Psoas muscle (tissue), 8 donors: ENCODE measurements around the gene NINJ1. TPM values are rescaled to one million over a fixed set of nuclear protein-coding genes. Genes with fewer than 3 reads are reported as not detected.
A peak's percentile ranks its signal among the peaks of the same experiment; 100 is the strongest.

Experiments
- ATAC-seq, 4 donors: fragments of 200-7000 bp; cut with Tn5 transposase; one replicate each; pipeline ENCODE4 v1.9.1; 2020; ENCODE audit warnings: moderate library complexity in 3 of 4, mild to moderate bottlenecking in 2 of 4
- DNase-seq, 2 donors: peaks; one replicate each; pipeline ENCODE4 v3.0.0-alpha.2; 2020
- H3K27ac ChIP-seq: fragments of 200-600 bp; one replicate; pipeline ENCODE4 v1.8.0; 2022
- H3K27me3 ChIP-seq, 3 donors: fragments of 200-600 bp in 1 of 3; one replicate each; pipeline versions ENCODE4 v1.6.1 to v1.8.0; 2013 to 2022; ENCODE audit warnings: low read length in 2 of 3, mild to moderate bottlenecking in 2 of 3, moderate library complexity in 1 of 3; ENCODE audit not compliant: insufficient read depth in 3 of 3
- H3K36me3 ChIP-seq, 2 donors: fragments of 200-600 bp in 1 of 2; one replicate each; pipeline versions ENCODE4 v1.6.1 to v1.8.0; 2013 to 2022; ENCODE audit warnings: low read depth in 1 of 2, mild to moderate bottlenecking in 1 of 2, moderate library complexity in 1 of 2; ENCODE audit not compliant: insufficient read depth in 1 of 2
- H3K4me1 ChIP-seq: fragments of 200-600 bp; one replicate; pipeline ENCODE4 v1.8.0; 2022
- H3K4me3 ChIP-seq: fragments of 200-600 bp; one replicate; pipeline ENCODE4 v1.8.0; 2022; ENCODE audit warnings: mild to moderate bottlenecking
- H3K9me3 ChIP-seq: fragments of 200-600 bp; one replicate; pipeline ENCODE4 v1.8.0; 2022
- WGBS, 3 donors: extraction: QIAGEN DNeasy Blood & Tissue Kit; methylation state at CpG; one replicate each; pipeline versions ENCODE4 v1.1.6 to v1.1.7; 2013; 5-methylcytosine and 5-hydroxymethylcytosine counted together
- intact Hi-C, 2 donors: fragments of 100-400 bp; cut with DNase I; formaldehyde crosslinking; loops; one replicate each; pipeline versions ENCODE4 v1.11.0 to v1.14.2; 2022
- polyA plus RNA-seq, 3 donors: library from polyadenylated mRNA; stranded (reverse); fragments of 200-250 nt; gene quantifications; one replicate each; pipeline ENCODE4 v1.2.3, GENCODE V29; 2013
- total RNA-seq, 4 donors: library from RNA; stranded (reverse); fragmentation: NEBNext Ultra II Directional in 2 of 4; extraction: Animal tissue kit (Norgen Biotek cat#: 25700) in 2 of 4; gene quantifications; one replicate each; pipeline versions ENCODE4 v1.2.1 to v1.2.4, GENCODE V29; 2021 to 2023
- TF ChIP-seq, protein P1 (sequence below): fragments of 200-600 bp; IDR thresholded peaks from one replicate; pipeline ENCODE4 v1.8.0; 2022; ENCODE audit warnings: antibody characterized with exemption
- donor health status: healthy with polysubstance abuse.
- donor health status: DM: no; HTN: no; CAD: no; lungs with moderate emphysema.
- donor health status: Bipolar disorder and iron deficiency.
- donor health status: healthy.
- donor health status: DM: yes; HTN: yes; CAD: no.
- donor health status: DM: no; HTN: no; CAD: no.
- donor health status: DM: no; HTN: no; CAD: no.
- donor health status: DM: yes; HTN: yes; CAD: no.

The NINJ1 gene
- total and polyA plus RNA-seq, 7 donors = 17.8 to 40.1 (median 21.3) TPM

DNA sequence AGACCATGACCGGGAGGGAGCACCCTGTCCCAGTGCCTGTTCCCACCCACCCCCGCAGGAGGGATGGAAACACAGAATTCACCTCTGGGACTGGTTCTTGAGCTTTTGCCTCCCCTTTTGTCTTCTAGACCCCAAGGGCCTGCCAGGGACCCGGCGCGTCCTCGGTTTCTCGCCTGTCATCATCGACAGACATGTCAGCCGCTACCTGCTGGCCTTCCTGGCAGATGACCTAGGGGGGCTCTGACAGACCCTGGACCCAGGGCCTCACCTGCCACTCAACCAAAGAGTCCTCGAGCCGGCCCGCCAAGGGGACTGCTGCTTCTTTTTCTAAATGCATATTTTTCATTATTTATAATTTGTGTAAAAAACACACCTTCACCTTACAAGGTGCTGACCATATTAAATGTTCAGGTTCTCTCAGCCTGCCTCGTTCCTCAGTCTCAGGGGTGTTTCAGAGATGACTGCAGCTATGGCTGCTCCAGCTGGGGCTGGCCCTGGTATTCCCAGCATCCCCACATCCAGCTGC lies 21.1 kb downstream of the NINJ1 start:
- TF ChIP-seq, protein P1, sequence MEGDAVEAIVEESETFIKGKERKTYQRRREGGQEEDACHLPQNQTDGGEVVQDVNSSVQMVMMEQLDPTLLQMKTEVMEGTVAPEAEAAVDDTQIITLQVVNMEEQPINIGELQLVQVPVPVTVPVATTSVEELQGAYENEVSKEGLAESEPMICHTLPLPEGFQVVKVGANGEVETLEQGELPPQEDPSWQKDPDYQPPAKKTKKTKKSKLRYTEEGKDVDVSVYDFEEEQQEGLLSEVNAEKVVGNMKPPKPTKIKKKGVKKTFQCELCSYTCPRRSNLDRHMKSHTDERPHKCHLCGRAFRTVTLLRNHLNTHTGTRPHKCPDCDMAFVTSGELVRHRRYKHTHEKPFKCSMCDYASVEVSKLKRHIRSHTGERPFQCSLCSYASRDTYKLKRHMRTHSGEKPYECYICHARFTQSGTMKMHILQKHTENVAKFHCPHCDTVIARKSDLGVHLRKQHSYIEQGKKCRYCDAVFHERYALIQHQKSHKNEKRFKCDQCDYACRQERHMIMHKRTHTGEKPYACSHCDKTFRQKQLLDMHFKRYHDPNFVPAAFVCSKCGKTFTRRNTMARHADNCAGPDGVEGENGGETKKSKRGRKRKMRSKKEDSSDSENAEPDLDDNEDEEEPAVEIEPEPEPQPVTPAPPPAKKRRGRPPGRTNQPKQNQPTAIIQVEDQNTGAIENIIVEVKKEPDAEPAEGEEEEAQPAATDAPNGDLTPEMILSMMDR = no peak
- Histone ChIP-seq H3K27me3 (no peaks in the 10 kb centered on the region), H3K4me3 (no peak overlapping the region), H3K4me1 (peaks cover 14% of the 10 kb centered on the region), H3K27ac (no peak overlapping the region), H3K36me3 (peaks cover 4 to 54% of the 10 kb centered on the region in 2 donors), H3K9me3 (no peaks in the 10 kb centered on the region)
- intact Hi-C loops = loop anchor here in 1 of 2 donors (5.0 kb wide), 1 partner anchor 189 kb away; no protein-coding TSS in a partner anchor
- whole genome bisulfite sequencing, 3 donors = 80 to 91% (median 87%) methylated on average over 13 of the region's 13 CpGs
- ATAC-seq (no peak), DNase-seq (peak; percentile 10 to 54)

DNA sequence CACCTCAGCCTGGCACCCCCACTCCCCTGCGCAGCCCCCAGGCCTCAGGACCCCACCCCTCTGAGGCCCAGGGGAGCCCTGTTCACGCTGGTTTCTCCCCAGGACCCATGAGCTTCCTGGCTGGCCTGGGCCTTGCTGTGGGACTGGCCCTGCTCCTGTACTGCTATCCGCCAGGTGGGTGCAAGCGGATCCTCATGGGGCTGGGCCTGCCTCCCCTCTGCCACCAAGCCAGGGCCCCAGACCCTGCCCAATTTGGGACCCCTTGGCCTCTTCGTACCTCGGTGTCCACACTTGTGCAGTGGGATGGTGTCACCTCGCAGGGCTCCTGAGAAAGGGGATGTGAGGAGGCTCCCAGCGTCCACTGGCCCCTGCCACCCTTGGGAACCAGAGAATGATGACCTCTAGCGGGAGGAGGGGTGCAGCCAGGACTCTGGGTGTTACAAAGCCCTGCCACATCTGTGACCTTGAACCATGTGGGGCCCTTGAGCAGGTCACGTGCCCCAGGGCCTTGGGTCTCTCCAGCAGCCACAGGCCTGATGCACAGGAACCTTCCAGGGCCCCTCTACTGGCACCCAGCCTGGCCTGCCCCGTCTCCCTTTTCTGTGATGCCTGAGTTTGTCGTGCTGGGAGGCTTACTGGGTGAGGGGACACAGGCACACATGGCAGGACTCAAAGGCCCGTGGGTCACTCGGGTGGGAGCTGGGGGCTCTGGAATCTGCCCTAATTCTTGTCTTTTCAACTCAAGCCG lies 21.8 kb downstream of the NINJ1 start:
- Histone ChIP-seq H3K4me1 (peaks cover 14% of the 10 kb centered on the region), H3K4me3 (no peak overlapping the region), H3K9me3 (no peaks in the 10 kb centered on the region), H3K27ac (no peak overlapping the region), H3K36me3 (peaks cover 4 to 59% of the 10 kb centered on the region in 2 donors), H3K27me3 (no peaks in the 10 kb centered on the region)
- intact Hi-C loops = loop anchor here in 1 of 2 donors (5.0 kb wide), 1 partner anchor 190 kb away; no protein-coding TSS in a partner anchor
- DNase-seq (peak; percentile 21 to 55), ATAC-seq (no peak)
- 81 to 92% (median 83%) methylated on average over 15 of the region's 15 CpGs for WGBS, 3 donors
- TF ChIP-seq, protein P1 = no peak

DNA sequence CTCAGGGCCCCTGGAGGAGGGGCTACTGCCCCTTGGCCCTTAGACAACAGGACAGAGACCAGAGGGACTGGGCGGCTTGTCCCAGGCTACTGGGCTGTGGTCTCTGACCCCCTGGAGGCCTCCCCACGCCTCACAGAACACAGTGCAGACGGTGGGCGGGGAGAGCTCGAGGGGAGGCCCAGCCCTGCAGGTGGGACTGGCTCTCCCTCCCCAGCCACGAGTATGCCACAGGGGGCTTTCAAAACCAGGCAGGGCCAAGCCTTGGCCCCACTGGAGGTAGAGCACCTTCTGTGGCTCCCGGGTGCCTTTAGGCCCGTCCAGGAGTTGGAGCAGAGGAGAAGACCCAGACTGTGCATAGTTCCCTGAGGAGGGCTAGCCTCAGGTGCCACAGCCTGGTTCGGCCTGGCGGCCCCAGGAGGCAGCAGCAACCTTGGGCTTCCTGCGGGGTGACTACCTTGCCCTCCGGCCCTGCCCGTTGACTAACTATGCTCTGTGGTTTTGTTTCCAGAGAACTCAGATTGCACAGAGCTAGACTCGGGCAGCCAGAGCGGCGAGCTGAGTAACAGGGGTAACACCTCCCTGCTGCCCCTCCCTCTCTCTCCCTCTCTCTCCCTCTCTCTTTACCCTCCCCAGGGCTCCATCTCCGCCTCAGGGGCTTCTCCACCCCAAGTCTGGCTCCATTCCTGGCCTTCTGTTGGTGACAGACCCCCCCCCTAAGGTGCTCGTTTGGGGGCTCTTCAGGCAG lies 22.5 kb downstream of the NINJ1 start:
- peak; percentile 25 to 46 for DNase-seq

DNA sequence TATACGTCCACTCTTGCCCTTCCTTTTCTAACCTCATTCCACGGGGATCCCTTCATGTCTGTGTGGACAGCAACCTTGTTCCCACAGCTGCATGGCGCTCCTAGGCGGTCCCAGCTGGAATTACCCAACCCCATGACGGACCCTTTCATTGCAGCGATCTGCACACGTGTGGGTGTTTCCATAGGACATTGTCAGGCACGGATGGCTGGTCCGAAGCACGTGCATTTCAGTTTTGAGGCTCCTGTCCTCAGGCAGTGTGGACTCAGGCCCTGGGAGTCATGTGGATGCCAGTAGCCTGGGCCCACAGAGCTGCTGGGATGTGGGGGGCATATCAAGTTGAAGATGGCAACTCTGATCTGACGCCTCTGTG lies 23.1 kb downstream of the NINJ1 start:
- Histone ChIP-seq H3K36me3 (peaks cover 4 to 59% of the 10 kb centered on the region in 2 donors), H3K27me3 (no peaks in the 10 kb centered on the region), H3K27ac (no peak overlapping the region), H3K4me3 (no peak overlapping the region), H3K9me3 (no peaks in the 10 kb centered on the region), H3K4me1 (peaks cover 10% of the 10 kb centered on the region)
- intact Hi-C loops = loop anchor here in 1 of 2 donors (5.0 kb wide), 1 partner anchor 191 kb away; no protein-coding TSS in a partner anchor
- TF ChIP-seq, protein P1 = no peak
- DNase-seq (peak in 1 of 2 donors; percentile 36), ATAC-seq (no peak)
- WGBS, 3 donors = 85 to 89% (median 85%) methylated on average over 11 of the region's 11 CpGs

More for the DNA sequence above, 22.5 kb downstream of the NINJ1 start:
- WGBS, 3 donors = 86 to 91% (median 88%) methylated on average over 16 to 18 of the region's 18 CpGs
- Histone ChIP-seq H3K36me3 (peaks cover 4 to 59% of the 10 kb centered on the region in 2 donors), H3K4me1 (peaks cover 14% of the 10 kb centered on the region), H3K4me3 (no peak overlapping the region), H3K9me3 (no peaks in the 10 kb centered on the region), H3K27ac (no peak overlapping the region), H3K27me3 (no peaks in the 10 kb centered on the region)
- intact Hi-C loops = loop anchor here in 1 of 2 donors (5.0 kb wide), 1 partner anchor 191 kb away; no protein-coding TSS in a partner anchor
- ATAC-seq = no peak
- TF ChIP-seq, protein P1 = no peak
